DOHH2 (cell line): Measurements from ENCODE around the gene TEX10.

Source experiments
- H3F3A ChIP-seq: fragments of 200-600 bp; sonication (generic), shearing (Covaris generic); 2 replicates; pipeline ENCODE4 v1.6.0; 2016; ENCODE audit warnings: antibody characterized with exemption, mild to moderate bottlenecking; ENCODE audit not compliant: control insufficient read depth, insufficient read depth
- H3K27ac ChIP-seq: fragments of 200-600 bp; sonication (generic); 2 replicates; pipeline ENCODE4 v1.5.1; 2014; ENCODE audit warnings: low read depth, mild to moderate bottlenecking, low read length, moderate library complexity
- H3K27me3 ChIP-seq: fragments of 200-600 bp; sonication (generic); 2 replicates; pipeline ENCODE4 v1.6.1; 2014; ENCODE audit warnings: mild to moderate bottlenecking, low read length, mixed read lengths; ENCODE audit not compliant: control insufficient read depth
- H3K36me3 ChIP-seq: fragments of 200-600 bp; sonication (generic); 2 replicates; pipeline ENCODE4 v1.6.1; 2014; ENCODE audit warnings: mild to moderate bottlenecking, low read length, moderate library complexity, mixed read lengths; ENCODE audit not compliant: control insufficient read depth
- H3K4me1 ChIP-seq: fragments of 200-600 bp; sonication (generic); 2 replicates; pipeline ENCODE4 v1.6.1; 2014; ENCODE audit warnings: mild to moderate bottlenecking, low read length, mixed read lengths; ENCODE audit not compliant: control insufficient read depth
- H3K4me2 ChIP-seq: fragments of 200-600 bp; sonication (generic); 2 replicates; pipeline ENCODE4 v1.6.0; 2014; ENCODE audit warnings: mild to moderate bottlenecking, low read length, moderate library complexity
- H3K4me3 ChIP-seq: fragments of 200-600 bp; sonication (generic); 2 replicates; pipeline ENCODE4 v1.5.1; 2014; ENCODE audit warnings: mild to moderate bottlenecking, low read length, mixed read lengths
- H3K79me2 ChIP-seq: fragments of 200-600 bp; sonication (generic); 2 replicates; pipeline ENCODE4 v1.6.1; 2014; ENCODE audit warnings: mild to moderate bottlenecking, low read length, mixed read lengths; ENCODE audit not compliant: control insufficient read depth
- H3K9me2 ChIP-seq: fragments of 200-600 bp; sonication (generic); replicated peaks from 2 replicates; pipeline ENCODE4 v1.6.1; 2014; ENCODE audit warnings: mild to moderate bottlenecking, low read length, mixed read lengths; ENCODE audit not compliant: control insufficient read depth
- H3K9me3 ChIP-seq: fragments of 200-600 bp; sonication (generic); 2 replicates; pipeline ENCODE4 v1.6.1; 2014; ENCODE audit warnings: antibody characterized with exemption, low read length, mixed read lengths; ENCODE audit not compliant: control insufficient read depth, insufficient read depth
- H4K20me1 ChIP-seq: fragments of 200-600 bp; sonication (generic); 2 replicates; pipeline ENCODE4 v1.6.0; 2014; ENCODE audit warnings: low read depth, mild to moderate bottlenecking, antibody characterized with exemption, low read length, moderate library complexity; ENCODE audit not compliant: control insufficient read depth, insufficient read depth
- EZH2phosphoT487 ChIP-seq: fragments of 200-600 bp; sonication (generic); IDR thresholded peaks from 2 replicates; pipeline ENCODE4 v1.6.1; 2017; ENCODE audit warnings: borderline replicate concordance, mild to moderate bottlenecking, antibody characterized with exemption, low read length, moderate library complexity, mixed read lengths
- TF ChIP-seq, protein P1 (sequence below): fragments of 200-600 bp; sonication (generic); IDR thresholded peaks from one replicate; pipeline ENCODE4 v1.5.1; 2014; ENCODE audit warnings: antibody characterized with exemption, mild to moderate bottlenecking, low read depth, low read length; ENCODE audit not compliant: poor library complexity, severe bottlenecking

TEX10 gene

DNA sequence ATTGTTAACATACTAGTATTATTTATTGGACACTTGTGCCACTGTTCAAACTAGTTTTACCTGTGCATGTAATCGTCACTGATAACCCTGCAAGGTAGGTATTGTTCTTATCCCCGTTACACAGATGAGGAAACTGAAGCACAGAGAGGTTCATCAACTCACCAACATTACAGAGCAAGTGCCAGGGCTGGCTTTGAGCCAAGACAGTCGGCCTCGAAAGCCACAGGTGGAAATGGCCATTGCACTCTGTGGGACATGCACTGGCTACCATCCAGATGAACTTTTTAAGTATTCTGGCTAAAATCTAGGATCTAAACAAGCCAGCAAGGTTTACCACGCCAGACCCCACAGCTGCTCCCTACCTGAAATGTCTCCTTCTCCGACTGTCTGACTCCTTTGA lies 57.9 kb downstream of the TEX10 start:
- no peak for TF ChIP-seq EZH2phosphoT487
- TF ChIP-seq, protein P1, sequence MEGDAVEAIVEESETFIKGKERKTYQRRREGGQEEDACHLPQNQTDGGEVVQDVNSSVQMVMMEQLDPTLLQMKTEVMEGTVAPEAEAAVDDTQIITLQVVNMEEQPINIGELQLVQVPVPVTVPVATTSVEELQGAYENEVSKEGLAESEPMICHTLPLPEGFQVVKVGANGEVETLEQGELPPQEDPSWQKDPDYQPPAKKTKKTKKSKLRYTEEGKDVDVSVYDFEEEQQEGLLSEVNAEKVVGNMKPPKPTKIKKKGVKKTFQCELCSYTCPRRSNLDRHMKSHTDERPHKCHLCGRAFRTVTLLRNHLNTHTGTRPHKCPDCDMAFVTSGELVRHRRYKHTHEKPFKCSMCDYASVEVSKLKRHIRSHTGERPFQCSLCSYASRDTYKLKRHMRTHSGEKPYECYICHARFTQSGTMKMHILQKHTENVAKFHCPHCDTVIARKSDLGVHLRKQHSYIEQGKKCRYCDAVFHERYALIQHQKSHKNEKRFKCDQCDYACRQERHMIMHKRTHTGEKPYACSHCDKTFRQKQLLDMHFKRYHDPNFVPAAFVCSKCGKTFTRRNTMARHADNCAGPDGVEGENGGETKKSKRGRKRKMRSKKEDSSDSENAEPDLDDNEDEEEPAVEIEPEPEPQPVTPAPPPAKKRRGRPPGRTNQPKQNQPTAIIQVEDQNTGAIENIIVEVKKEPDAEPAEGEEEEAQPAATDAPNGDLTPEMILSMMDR = no peak
- Histone ChIP-seq H3K4me1 (no peaks in the 10 kb centered on the region), H4K20me1 (no peaks in the 10 kb centered on the region), H3K4me2 (no peak overlapping the region), H3K4me3 (no peak overlapping the region), H3K36me3 (peaks cover 60% of the 10 kb centered on the region), H3K79me2 (no peaks in the 10 kb centered on the region), H3K27me3 (no peaks in the 10 kb centered on the region), H3K27ac (no peak overlapping the region), H3K9me2 (no peaks in the 10 kb centered on the region), H3F3A (no peaks in the 10 kb centered on the region), H3K9me3 (no peaks in the 10 kb centered on the region)

DNA sequence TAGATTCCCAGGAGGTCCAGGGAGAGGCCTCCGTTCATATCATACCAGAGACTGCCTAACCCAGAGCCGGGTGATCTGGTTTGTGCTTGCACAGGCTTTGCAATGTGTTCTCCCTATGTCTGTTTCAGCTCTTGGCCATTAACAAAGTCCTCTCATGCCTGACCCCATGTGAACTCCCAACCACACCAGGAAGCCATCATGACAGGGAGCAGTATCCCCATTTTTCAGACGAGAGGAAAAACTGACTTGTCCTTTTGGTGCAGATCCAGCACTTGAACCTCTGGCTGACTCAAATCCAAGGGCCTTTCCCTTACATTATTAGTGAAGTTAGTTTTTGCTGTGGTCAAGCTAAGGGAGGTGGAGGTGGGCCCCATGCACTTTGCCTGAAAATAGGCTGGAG lies 58.4 kb downstream of the TEX10 start:
- Histone ChIP-seq H3K4me1 (no peaks in the 10 kb centered on the region), H4K20me1 (no peaks in the 10 kb centered on the region), H3K4me3 (no peak overlapping the region), H3K79me2 (no peaks in the 10 kb centered on the region), H3K27me3 (no peaks in the 10 kb centered on the region), H3K27ac (no peak overlapping the region), H3F3A (no peaks in the 10 kb centered on the region), H3K4me2 (no peak overlapping the region), H3K9me2 (no peaks in the 10 kb centered on the region), H3K36me3 (peaks cover 60% of the 10 kb centered on the region), H3K9me3 (no peaks in the 10 kb centered on the region)
- TF ChIP-seq, protein P1 = no peak
- TF ChIP-seq EZH2phosphoT487 = no peak

DNA sequence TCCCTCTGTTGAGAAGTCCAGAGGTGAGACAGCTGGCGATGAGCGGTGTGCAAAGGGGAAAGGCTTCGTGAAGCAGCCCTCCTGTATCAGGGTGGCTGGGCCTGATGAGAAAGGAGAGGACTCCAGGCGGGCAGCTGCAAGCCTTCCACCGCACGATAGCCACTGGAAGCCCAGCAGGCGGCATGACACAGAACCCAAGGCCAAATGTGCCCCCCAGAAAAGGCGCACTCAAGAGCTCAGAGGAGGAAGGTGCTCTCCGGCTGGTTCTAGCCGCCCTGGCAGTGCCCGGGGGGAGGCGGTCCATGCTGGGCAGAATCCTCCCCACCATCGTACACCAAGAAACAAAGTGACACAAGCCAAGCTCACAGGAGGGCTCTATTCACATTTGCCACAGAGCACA lies 60.3 kb downstream of the TEX10 start:
- H3K36me3 ChIP-seq = peaks cover 47% of the 10 kb centered on the region
- H4K20me1 ChIP-seq = no peaks in the 10 kb centered on the region
- no peak overlapping the region for H3K4me2 ChIP-seq
- H3K9me3 ChIP-seq = no peaks in the 10 kb centered on the region
- H3K9me2 ChIP-seq = no peaks in the 10 kb centered on the region
- H3F3A ChIP-seq = no peaks in the 10 kb centered on the region
- no peaks in the 10 kb centered on the region for H3K27me3 ChIP-seq
- no peak overlapping the region for H3K27ac ChIP-seq
- no peaks in the 10 kb centered on the region for H3K79me2 ChIP-seq
- no peaks in the 10 kb centered on the region for H3K4me1 ChIP-seq
- H3K4me3 ChIP-seq = no peak overlapping the region
- TF ChIP-seq EZH2phosphoT487 = no peak
- TF ChIP-seq, protein P1 = no peak

DNA sequence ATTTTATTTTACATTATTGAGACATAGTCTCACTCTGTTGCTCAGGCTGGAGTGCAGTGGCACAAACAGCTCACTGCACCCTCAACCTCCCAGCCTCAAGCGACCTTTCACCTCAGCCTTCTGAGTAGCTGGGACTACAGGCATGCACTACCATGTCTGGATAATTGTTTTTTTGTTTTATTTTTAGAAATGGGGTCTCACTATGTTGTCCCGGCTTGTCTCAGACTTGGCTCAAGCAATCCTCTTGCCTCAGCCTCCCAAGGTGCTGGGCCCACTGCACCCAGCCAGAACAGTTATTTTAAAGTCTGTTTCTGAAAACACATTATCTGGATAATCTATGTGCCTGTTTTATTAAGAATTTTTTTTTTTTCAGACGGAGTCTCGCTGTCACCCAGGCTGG lies 62.0 kb downstream of the TEX10 start:
- H3K9me2 ChIP-seq = no peaks in the 10 kb centered on the region
- TF ChIP-seq, protein P1 = no peak
- no peak for TF ChIP-seq EZH2phosphoT487
- no peak overlapping the region for H3K27ac ChIP-seq
- peaks cover 51% of the 10 kb centered on the region for H3K36me3 ChIP-seq
- H3K4me2 ChIP-seq = no peak overlapping the region
- H4K20me1 ChIP-seq = no peaks in the 10 kb centered on the region
- H3F3A ChIP-seq = no peaks in the 10 kb centered on the region
- no peaks in the 10 kb centered on the region for H3K79me2 ChIP-seq
- no peaks in the 10 kb centered on the region for H3K4me1 ChIP-seq
- H3K27me3 ChIP-seq = no peaks in the 10 kb centered on the region
- no peaks in the 10 kb centered on the region for H3K9me3 ChIP-seq
- no peak overlapping the region for H3K4me3 ChIP-seq
